Motor neuron (in vitro differentiated cells): ENCODE data around the gene BCAM. TPM values are rescaled to one million over a fixed set of nuclear protein-coding genes. Genes with fewer than 3 reads are reported as not detected.
"Not testable (repeated sequence)": the region's sequence is repeated elsewhere in the genome, so short reads cannot be mapped to it uniquely, and the experiment has no call there.

Experiments
- ATAC-seq, 8 experiments: fragments of 200-7000 bp; cut with Tn5 transposase; replicated peaks in 6 of 8; 2 replicates each; pipeline ENCODE4 v1.8.0; 2021; ENCODE audit warnings: mild to moderate bottlenecking in 8 of 8, moderate library complexity in 8 of 8
- H3K27ac ChIP-seq, 2 donors: fragments of 250-450 bp; sonication (Bioruptor Pico); 2 replicates each; pipeline ENCODE4 v1.9.0; 2021; ENCODE audit warnings: antibody characterized with exemption in 2 of 2, mild to moderate bottlenecking in 2 of 2, moderate library complexity in 1 of 2
- H3K4me1 ChIP-seq, 2 donors: fragments of 250-450 bp; sonication (Bioruptor Pico); replicated peaks in 1 of 2; 2 replicates each; pipeline ENCODE4 v1.6.1; 2021; ENCODE audit warnings: antibody characterized with exemption in 2 of 2, mild to moderate bottlenecking in 2 of 2, moderate library complexity in 1 of 2
- H3K4me3 ChIP-seq, 5 donors: fragments of 250-450 bp; sonication (Bioruptor Pico); 2 replicates each; pipeline ENCODE4 v1.9.0; 2021; ENCODE audit warnings: antibody characterized with exemption in 5 of 5, mild to moderate bottlenecking in 5 of 5, moderate library complexity in 4 of 5
- WGBS, 10 experiments: fragments of 450-650 bp; shearing (Covaris generic); methylation state at CpG; one replicate each; pipeline ENCODE4 v1.0.0; 2022; 5-methylcytosine and 5-hydroxymethylcytosine counted together
- in situ Hi-C, 9 experiments: fragments of 400-800 bp; cut with MboI; loops; one replicate each; pipeline ENCODE4 v1.15.0; 2021; ENCODE audit warnings: low sequenced_read_pairs in 9 of 9, low pct_unique_long_range_greater_than_20kb in 2 of 9; ENCODE audit not compliant: unreplicated experiment in 9 of 9
- total RNA-seq, 8 experiments: library from RNA; unstranded; fragments of 300-600 nt; gene quantifications; 2 replicates each; pipeline versions ENCODE4 v1.2.3 to v1.2.4, GENCODE V29; 2022

Gene BCAM
- total RNA-seq = 10 to 100 TPM in 1 of 8 experiments, 1 to 10 TPM in 7; 1.7 to 10.6 (median 6.1) TPM

GRCh38 chr19:44808463-44809371, at the start of gene BCAM:
Gene BCAM, plus strand, starts transcription at chr19:44809103. Its CDS starts 22 bp downstream, at chr19:44809125.
- ATAC-seq = peak; percentile 50 to 82 (median 71)
- Histone ChIP-seq H3K27ac (peak within 1 kb of the TSS in 1 of 2 donors; percentile 39), H3K4me3 (peak within 1 kb of the TSS; percentile 23 to 49 (median 33)), H3K4me1 (peaks cover 11 to 34% of the 10 kb centered on the region in 2 donors)
- in situ Hi-C loops = no loop called here
- 7% methylated on average over 3 of the region's 59 CpGs; no CpG with 5 or more reads in 9 of the 10 experiments for WGBS, 10 experiments

GRCh38 chr19:44762038-44762437, 46.9 kb upstream of the BCAM start:
- H3K4me3 ChIP-seq = no peak overlapping the region
- peak in 1 of 8 experiments; percentile 0 for ATAC-seq
- H3K4me1 ChIP-seq = peaks cover 4 to 10% of the 10 kb centered on the region in 2 donors
- WGBS, 10 experiments = 72 to 100% (median 86%) methylated on average over 2 to 8 of the region's 8 CpGs; no CpG with 5 or more reads in 4 of the 10 experiments
- H3K27ac ChIP-seq = no peak overlapping the region
- in situ Hi-C loops = loop anchor here in 1 of 9 experiments (5.0 kb wide), 1 partner anchor 40 kb away; no protein-coding TSS in a partner anchor

GRCh38 chr19:44765033-44765948, 43.6 kb upstream of the BCAM start:
- peak in 5 of 8 experiments; percentile 1 to 27 (median 2) for ATAC-seq
- H3K27ac ChIP-seq = no peak overlapping the region
- H3K4me1 ChIP-seq = no peaks in the 10 kb centered on the region
- H3K4me3 ChIP-seq = no peak overlapping the region
- 71 to 100% (median 88%) methylated on average over 1 to 15 of the region's 22 CpGs for WGBS, 10 experiments
- in situ Hi-C loops = no loop called here

- Histone ChIP-seq H3K4me3 (no peak overlapping the region), H3K4me1 (no peaks in the 10 kb centered on the region), H3K27ac (no peak overlapping the region)
- in situ Hi-C loops = no loop called here
- no peak for ATAC-seq
- 66 to 100% (median 90%) methylated on average over 1 to 2 of the region's 3 CpGs; no CpG with 5 or more reads in 6 of the 10 experiments for WGBS, 10 experiments
Measured at GRCh38 chr19:44765949-44766335, 43.0 kb upstream of the BCAM start.

GRCh38 chr19:44767295-44768180, 41.4 kb upstream of the BCAM start:
- 33 to 100% (median 80%) methylated on average over 1 to 8 of the region's 11 CpGs for WGBS, 10 experiments
- Histone ChIP-seq H3K4me3 (no peak overlapping the region), H3K4me1 (no peaks in the 10 kb centered on the region), H3K27ac (no peak overlapping the region)
- ATAC-seq = no peak
- in situ Hi-C loops = no loop called here

- Histone ChIP-seq H3K27ac (no peak overlapping the region), H3K4me1 (no peaks in the 10 kb centered on the region), H3K4me3 (no peak overlapping the region)
- in situ Hi-C loops = no loop called here
- ATAC-seq = peak; percentile 50 to 99 (median 98)
- 7 to 100% (median 32%) methylated on average over 1 to 10 of the region's 15 CpGs; no CpG with 5 or more reads in 1 of the 10 experiments for WGBS, 10 experiments
Measured at GRCh38 chr19:44770550-44771257, 38.2 kb upstream of the BCAM start.

GRCh38 chr19:44772144-44772543, 36.8 kb upstream of the BCAM start:
- H3K4me3 ChIP-seq, ATAC-seq, H3K4me1 ChIP-seq, in situ Hi-C loops, H3K27ac ChIP-seq: not testable (repeated sequence)
- WGBS, 10 experiments = 60 to 100% (median 79%) methylated on average over 1 to 13 of the region's 18 CpGs; no CpG with 5 or more reads in 2 of the 10 experiments

- Histone ChIP-seq H3K4me3 (no peak overlapping the region), H3K27ac (no peak overlapping the region), H3K4me1 (no peaks in the 10 kb centered on the region)
- 10 to 100% (median 77%) methylated on average over 1 to 3 of the region's 3 CpGs; no CpG with 5 or more reads in 1 of the 10 experiments for WGBS, 10 experiments
- in situ Hi-C loops = no loop called here
- no peak for ATAC-seq
Measured at GRCh38 chr19:44772959-44773358, 35.9 kb upstream of the BCAM start.

GRCh38 chr19:44775676-44776240, 33.1 kb upstream of the BCAM start:
- no peak overlapping the region for H3K4me3 ChIP-seq
- WGBS, 10 experiments = 53 to 89% (median 81%) methylated on average over 1 to 5 of the region's 6 CpGs; no CpG with 5 or more reads in 3 of the 10 experiments
- ATAC-seq = no peak
- no peaks in the 10 kb centered on the region for H3K4me1 ChIP-seq
- in situ Hi-C loops = loop anchor here in 1 of 9 experiments (25.0 kb wide), 1 partner anchor 213 kb away; no protein-coding TSS in a partner anchor
- no peak overlapping the region for H3K27ac ChIP-seq

- in situ Hi-C loops = loop anchor here in 1 of 9 experiments (25.0 kb wide), 1 partner anchor 214 kb away; no protein-coding TSS in a partner anchor
- ATAC-seq = no peak
- 76 to 100% (median 93%) methylated on average over 1 to 10 of the region's 23 CpGs; no CpG with 5 or more reads in 5 of the 10 experiments for WGBS, 10 experiments
- Histone ChIP-seq H3K4me3 (no peak overlapping the region), H3K4me1 (no peaks in the 10 kb centered on the region), H3K27ac (no peak overlapping the region)
Measured at GRCh38 chr19:44776402-44777096, 32.4 kb upstream of the BCAM start.
